ENCODE measurements around the gene FNDC5. TPM values are rescaled to one million over a fixed set of nuclear protein-coding genes. Genes with fewer than 3 reads are reported as not detected.

The FNDC5 gene
- total RNA-seq, 1 donor from 2014 or later, result not detected

- TF ChIP-seq, protein P1, sequence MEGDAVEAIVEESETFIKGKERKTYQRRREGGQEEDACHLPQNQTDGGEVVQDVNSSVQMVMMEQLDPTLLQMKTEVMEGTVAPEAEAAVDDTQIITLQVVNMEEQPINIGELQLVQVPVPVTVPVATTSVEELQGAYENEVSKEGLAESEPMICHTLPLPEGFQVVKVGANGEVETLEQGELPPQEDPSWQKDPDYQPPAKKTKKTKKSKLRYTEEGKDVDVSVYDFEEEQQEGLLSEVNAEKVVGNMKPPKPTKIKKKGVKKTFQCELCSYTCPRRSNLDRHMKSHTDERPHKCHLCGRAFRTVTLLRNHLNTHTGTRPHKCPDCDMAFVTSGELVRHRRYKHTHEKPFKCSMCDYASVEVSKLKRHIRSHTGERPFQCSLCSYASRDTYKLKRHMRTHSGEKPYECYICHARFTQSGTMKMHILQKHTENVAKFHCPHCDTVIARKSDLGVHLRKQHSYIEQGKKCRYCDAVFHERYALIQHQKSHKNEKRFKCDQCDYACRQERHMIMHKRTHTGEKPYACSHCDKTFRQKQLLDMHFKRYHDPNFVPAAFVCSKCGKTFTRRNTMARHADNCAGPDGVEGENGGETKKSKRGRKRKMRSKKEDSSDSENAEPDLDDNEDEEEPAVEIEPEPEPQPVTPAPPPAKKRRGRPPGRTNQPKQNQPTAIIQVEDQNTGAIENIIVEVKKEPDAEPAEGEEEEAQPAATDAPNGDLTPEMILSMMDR (IDR thresholded peaks at IDR 0.05; ENCODE audit: insufficient read depth, low read length, severe bottlenecking), result no peak
- Histone ChIP-seq H3K36me3 (ENCODE audit: control insufficient read depth, insufficient read depth, low read length) (peaks cover 9% of the 10 kb centered on the region), H3K27me3 (ENCODE audit: control insufficient read depth, insufficient read depth, low read length) (no peaks in the 10 kb centered on the region), H3K4me3 (ENCODE audit: low read depth, low read length) (no peak overlapping the region)
- FAIRE-seq, result no peak
- no peak for DNase-seq (ENCODE audit: low read depth)
These were observed 42.4 kb downstream of the FNDC5 start for GRCh38 chr1:32828341-32828740.

- FAIRE-seq, result no peak
- DNase-seq (ENCODE audit: low read depth), result no peak
- Histone ChIP-seq H3K36me3 (ENCODE audit: control insufficient read depth, insufficient read depth, low read length) (peaks cover 7% of the 10 kb centered on the region), H3K4me3 (ENCODE audit: low read depth, low read length) (no peak overlapping the region), H3K27me3 (ENCODE audit: control insufficient read depth, insufficient read depth, low read length) (no peaks in the 10 kb centered on the region)
- TF ChIP-seq, protein P1 (IDR thresholded peaks at IDR 0.05; ENCODE audit: insufficient read depth, low read length, severe bottlenecking), result no peak
These were observed 45.5 kb downstream of the FNDC5 start for GRCh38 chr1:32825181-32825580.

- no peak for FAIRE-seq
- peaks cover 4% of the 10 kb centered on the region for H3K36me3 ChIP-seq (ENCODE audit: control insufficient read depth, insufficient read depth, low read length)
- no peaks in the 10 kb centered on the region for H3K27me3 ChIP-seq (ENCODE audit: control insufficient read depth, insufficient read depth, low read length)
- TF ChIP-seq, protein P1 (IDR thresholded peaks at IDR 0.05; ENCODE audit: insufficient read depth, low read length, severe bottlenecking), result no peak
- DNase-seq (ENCODE audit: low read depth), result no peak
- H3K4me3 ChIP-seq (ENCODE audit: low read depth, low read length), result no peak overlapping the region
These were observed 51.7 kb downstream of the FNDC5 start for GRCh38 chr1:32818804-32819541.

DNA sequence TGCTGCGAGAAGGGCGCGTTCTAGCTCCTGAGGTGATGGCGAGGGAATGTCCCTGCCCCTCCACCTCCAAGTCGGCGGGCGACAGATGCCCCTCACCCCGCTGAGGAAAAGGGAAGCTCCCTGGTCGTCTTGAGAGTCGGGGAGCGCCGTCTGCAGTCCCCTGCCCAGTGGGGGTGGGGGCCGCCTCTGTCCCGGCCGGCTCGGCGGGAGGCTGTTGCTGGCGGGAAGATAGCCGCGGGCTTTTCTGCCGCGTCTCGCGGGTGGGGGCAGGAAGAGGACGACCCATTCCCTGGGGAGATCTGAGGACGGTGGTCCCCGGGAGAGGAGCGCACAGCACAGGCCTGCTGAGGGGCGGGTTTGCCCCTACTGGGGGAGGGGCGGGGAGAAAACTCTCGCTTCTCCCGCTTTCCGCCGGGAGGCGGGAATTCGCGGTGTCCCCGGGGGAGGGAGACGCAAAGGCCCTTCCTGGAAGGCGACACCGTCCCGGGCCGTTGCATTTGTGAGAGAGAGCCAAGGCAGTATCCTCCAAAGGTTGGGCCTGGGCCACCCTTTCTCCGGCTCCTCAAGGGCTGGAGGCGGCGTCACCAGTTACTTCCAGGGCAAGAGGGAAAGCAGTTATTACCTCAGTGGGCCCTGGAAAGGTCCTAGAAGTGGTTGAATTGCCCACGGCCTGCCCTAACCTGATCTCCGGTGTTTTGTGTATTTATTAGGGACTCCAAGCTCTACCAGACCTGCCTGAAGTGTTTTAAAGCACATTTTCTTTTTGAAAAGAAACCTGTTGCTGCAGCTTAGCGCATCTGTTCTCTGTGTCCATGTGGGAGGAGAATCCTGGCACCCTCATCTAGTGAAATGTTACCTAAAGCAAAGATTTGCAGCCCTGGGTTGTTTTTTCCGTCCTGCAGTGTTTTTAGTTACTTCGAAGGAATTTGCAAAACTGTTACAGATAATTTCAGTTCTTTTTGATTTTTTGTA, 52.6 kb downstream of the FNDC5 start:
- H3K27me3 ChIP-seq (ENCODE audit: control insufficient read depth, insufficient read depth, low read length), result no peaks in the 10 kb centered on the region
- DNase-seq (ENCODE audit: low read depth) (peak; percentile 12), FAIRE-seq (no peak)
- peaks cover 4% of the 10 kb centered on the region for H3K36me3 ChIP-seq (ENCODE audit: control insufficient read depth, insufficient read depth, low read length)
- peak overlapping the region; percentile 57 for H3K4me3 ChIP-seq (ENCODE audit: low read depth, low read length)
- TF ChIP-seq, protein P1 (IDR thresholded peaks at IDR 0.05; ENCODE audit: insufficient read depth, low read length, severe bottlenecking), result no peak

GRCh38 chr1:32817159-32817814, 53.4 kb downstream of the FNDC5 start, which contains the start of the genes S100PBP and YARS1:
TSS of gene S100PBP (plus strand) at chr1:32817653. CDS start at chr1:32826100, 8,447 bp downstream.
TSS of gene YARS1 (minus strand) at chr1:32817358. CDS start at chr1:32817244, 114 bp downstream.
- DNase-seq (ENCODE audit: low read depth) (peak; percentile 84), FAIRE-seq (no peak)
- peaks cover 4% of the 10 kb centered on the region for H3K36me3 ChIP-seq (ENCODE audit: control insufficient read depth, insufficient read depth, low read length)
- no peaks in the 10 kb centered on the region for H3K27me3 ChIP-seq (ENCODE audit: control insufficient read depth, insufficient read depth, low read length)
- H3K4me3 ChIP-seq (ENCODE audit: low read depth, low read length), result peak within 1 kb of the TSS; percentile 57
- TF ChIP-seq, protein P1 (IDR thresholded peaks at IDR 0.05; ENCODE audit: insufficient read depth, low read length, severe bottlenecking), result no peak
